H1 (cell line): ENCODE data around the gene PDCL3. TPM values are rescaled to one million over a fixed set of nuclear protein-coding genes. Genes with fewer than 3 reads are reported as not detected.

Experiments used
- CTCF ChIA-PET: fragments of 300-600 bp; sonication (Branson Sonifier 250); formaldehyde crosslinking; loops from one replicate; lab custom pipeline; 2021; ENCODE audit not compliant: partially characterized antibody; lab: Charles Lee
- POLR2A ChIA-PET: fragments of 300-600 bp; sonication (Branson Sonifier 250); formaldehyde crosslinking; loops from one replicate; lab custom pipeline; 2021; ENCODE audit warnings: inconsistent platforms; ENCODE audit not compliant: partially characterized antibody; lab: Charles Lee
- DNase-seq, 2 experiments: peaks; one replicate each; pipeline versions ENCODE4 v3.0.0 to v3.0.0-alpha.2; 2010 to 2022; ENCODE audit warnings: low spot score in 2 of 2, low read depth in 1 of 2, mixed read lengths in 1 of 2
- FAIRE-seq: peaks from 2 replicates; lab custom pipeline; 2011; peaks lifted over from hg19 to GRCh38; lab: Jason Lieb, UNC
- H2AFZ ChIP-seq: 2 replicates; pipeline ENCODE4 v1.8.1; 2012; ENCODE audit warnings: low read length, inconsistent platforms
- H2AK5ac ChIP-seq: 2 replicates; pipeline ENCODE4 v1.6.1; 2013; ENCODE audit warnings: low read depth, low read length
- H2BK120ac ChIP-seq: replicated peaks from 2 replicates; pipeline ENCODE3; 2013; ENCODE audit warnings: low read depth, low read length, inconsistent platforms
- H2BK12ac ChIP-seq: 2 replicates; pipeline ENCODE4 v1.6.1; 2013; ENCODE audit warnings: low read depth, low read length
- H2BK15ac ChIP-seq: 2 replicates; pipeline ENCODE4 v1.6.1; 2013; ENCODE audit warnings: low read length
- H2BK20ac ChIP-seq: 2 replicates; pipeline ENCODE4 v1.6.1; 2013; ENCODE audit warnings: low read length
- H2BK5ac ChIP-seq: 2 replicates; pipeline ENCODE4 v1.6.1; 2013; ENCODE audit warnings: low read depth, low read length
- H3K14ac ChIP-seq: 2 replicates; pipeline ENCODE4 v1.6.1; 2013; ENCODE audit warnings: inconsistent platforms; ENCODE audit not compliant: insufficient read length
- H3K18ac ChIP-seq: 2 replicates; pipeline ENCODE4 v1.6.1; 2013; ENCODE audit warnings: low read length; ENCODE audit errors: extremely low read depth
- H3K23ac ChIP-seq: 2 replicates; pipeline ENCODE4 v1.6.1; 2013; ENCODE audit warnings: inconsistent platforms; ENCODE audit not compliant: insufficient read length
- H3K23me2 ChIP-seq: 2 replicates; pipeline ENCODE4 v1.6.1; 2013; ENCODE audit warnings: low read depth, low read length
- H3K27ac ChIP-seq: 2 replicates; pipeline ENCODE4 v1.6.1; 2011; ENCODE audit warnings: low read depth, low read length, inconsistent platforms
- H3K27me3 ChIP-seq, 4 experiments: replicated peaks in 1 of 4; 1 replicate in 1 of 4; 2 replicates in 3 of 4; pipeline versions ENCODE4 v1.6.1 to v1.8.1; 2011 to 2013; ENCODE audit warnings: low read length in 3 of 4, mild to moderate bottlenecking in 3 of 4, inconsistent platforms in 2 of 4, mixed read lengths in 2 of 4, moderate library complexity in 1 of 4; ENCODE audit not compliant: control insufficient read depth in 3 of 4, insufficient read depth in 3 of 4; ENCODE audit errors: extremely low read depth in 1 of 4
- H3K36me3 ChIP-seq, 4 experiments: 2 replicates each; pipeline versions ENCODE4 v1.6.1 to v1.8.1; 2011 to 2013; ENCODE audit warnings: mild to moderate bottlenecking in 4 of 4, low read length in 3 of 4, moderate library complexity in 2 of 4, control low read depth in 1 of 4, inconsistent platforms in 1 of 4; ENCODE audit not compliant: insufficient read depth in 4 of 4, control insufficient read depth in 2 of 4
- H3K4ac ChIP-seq: replicated peaks from 2 replicates; pipeline ENCODE3; 2013; ENCODE audit warnings: low read length, low read depth, mixed read lengths, inconsistent platforms; ENCODE audit not compliant: insufficient read length
- H3K4me1 ChIP-seq, 4 experiments: replicated peaks in 1 of 4; 1 replicate in 1 of 4; 2 replicates in 3 of 4; pipeline versions ENCODE4 v1.6.1 to v1.8.1; 2011 to 2013; ENCODE audit warnings: low read length in 3 of 4, inconsistent platforms in 2 of 4, mixed read lengths in 1 of 4; ENCODE audit not compliant: insufficient read depth in 4 of 4, control insufficient read depth in 3 of 4
- H3K4me2 ChIP-seq, 2 experiments: 2 replicates each; pipeline versions ENCODE4 v1.6.1 to v1.8.1; 2011 to 2013; ENCODE audit warnings: low read depth in 2 of 2, low read length in 2 of 2, control low read depth in 1 of 2, inconsistent platforms in 1 of 2, mild to moderate bottlenecking in 1 of 2; ENCODE audit not compliant: insufficient read depth in 1 of 2
- H3K4me3 ChIP-seq, 4 experiments: fragments of 200-600, 300-600 bp in 1 of 4; sonication (generic), shearing (Covaris generic), sonication (Bioruptor Twin) in 1 of 4; 2 replicates each; pipeline versions ENCODE4 v1.5.1 to v1.8.1; 2011 to 2016; ENCODE audit warnings: low read length in 4 of 4, low read depth in 3 of 4, control low read depth in 2 of 4, inconsistent platforms in 2 of 4, mild to moderate bottlenecking in 2 of 4, mixed read lengths in 1 of 4, moderate library complexity in 1 of 4; ENCODE audit not compliant: insufficient read depth in 2 of 4; ENCODE audit errors: extremely low read depth in 1 of 4
- H3K56ac ChIP-seq: replicated peaks from 2 replicates; pipeline ENCODE3; 2013; ENCODE audit warnings: low read depth, mild to moderate bottlenecking, mixed read lengths, low read length, inconsistent platforms; ENCODE audit not compliant: insufficient read length
- H3K79me1 ChIP-seq: 2 replicates; pipeline ENCODE4 v1.6.1; 2013; ENCODE audit warnings: low read depth, low read length, control low read depth
- H3K79me2 ChIP-seq, 2 experiments: 2 replicates each; pipeline versions ENCODE4 v1.6.1 to v1.8.1; 2012 to 2013; ENCODE audit warnings: low read length in 2 of 2, mild to moderate bottlenecking in 2 of 2, inconsistent platforms in 1 of 2; ENCODE audit not compliant: insufficient read depth in 2 of 2, control insufficient read depth in 1 of 2
- H3K9ac ChIP-seq, 4 experiments: replicated peaks in 1 of 4; 1 replicate in 1 of 4; 2 replicates in 3 of 4; pipeline versions ENCODE4 v1.6.1 to v1.8.1; 2011 to 2013; ENCODE audit warnings: low read depth in 3 of 4, low read length in 3 of 4, control low read depth in 2 of 4, mild to moderate bottlenecking in 2 of 4, moderate library complexity in 2 of 4, inconsistent platforms in 1 of 4; ENCODE audit errors: extremely low read depth in 1 of 4
- H3K9me3 ChIP-seq, 2 experiments: 2 replicates each; pipeline versions ENCODE4 v1.6.1 to v1.8.1; 2012 to 2013; ENCODE audit warnings: mild to moderate bottlenecking in 2 of 2, moderate library complexity in 2 of 2, control low read depth in 1 of 2, inconsistent platforms in 1 of 2, low read depth in 1 of 2, low read length in 1 of 2, mixed read lengths in 1 of 2; ENCODE audit not compliant: insufficient read depth in 2 of 2
- H4K20me1 ChIP-seq, 2 experiments: replicated peaks in 1 of 2; 2 replicates each; pipeline versions ENCODE3 to v1.8.1; 2011 to 2013; ENCODE audit warnings: inconsistent platforms in 2 of 2, low read length in 2 of 2, mild to moderate bottlenecking in 1 of 2; ENCODE audit not compliant: insufficient read depth in 2 of 2, control insufficient read depth in 1 of 2
- H4K5ac ChIP-seq: 2 replicates; pipeline ENCODE4 v1.6.1; 2013; ENCODE audit warnings: low read length, low read depth, mixed read lengths, inconsistent platforms; ENCODE audit not compliant: insufficient read length
- H4K8ac ChIP-seq: 2 replicates; pipeline ENCODE4 v1.8.0; 2013; ENCODE audit warnings: mild to moderate bottlenecking, moderate library complexity, low read length, inconsistent platforms; ENCODE audit not compliant: insufficient read depth; ENCODE audit errors: extremely low read depth
- H4K91ac ChIP-seq: replicated peaks from 2 replicates; pipeline ENCODE3; 2013; ENCODE audit warnings: low read length, mixed read lengths, inconsistent platforms; ENCODE audit not compliant: insufficient read length
- ATF2 ChIP-seq: IDR thresholded peaks from 2 replicates; pipeline ENCODE4 v1.6.1; 2012; ENCODE audit warnings: low read length, inconsistent platforms
- BACH1 ChIP-seq: IDR thresholded peaks from 2 replicates; pipeline ENCODE4 v1.6.1; 2012; ENCODE audit warnings: low read length, improper control_type of control experiment
- BRCA1 ChIP-seq: IDR thresholded peaks from 2 replicates; pipeline ENCODE4 v1.6.1; 2012; ENCODE audit warnings: low read depth, low read length, improper control_type of control experiment
- EGR1 ChIP-seq: IDR thresholded peaks from 2 replicates; pipeline ENCODE4 v1.6.1; 2011; ENCODE audit warnings: low read depth, low read length, borderline replicate concordance
- GABPA ChIP-seq: IDR thresholded peaks from 2 replicates; pipeline ENCODE4 v1.6.1; 2011; ENCODE audit warnings: mild to moderate bottlenecking, low read length, moderate library complexity, borderline replicate concordance; ENCODE audit not compliant: insufficient read depth
- KDM1A ChIP-seq: fragments of 200-600, 300-600 bp; sonication (generic); IDR thresholded peaks from 2 replicates; pipeline ENCODE4 v1.7.1; 2016; ENCODE audit warnings: mild to moderate bottlenecking, low read length, borderline replicate concordance
- KDM5A ChIP-seq: fragments of 200-600 bp; IDR thresholded peaks from 2 replicates; pipeline ENCODE4 v1.7.1; 2012; ENCODE audit warnings: mild to moderate bottlenecking, low read length, inconsistent platforms, mixed read lengths
- RAD21 ChIP-seq, 2 experiments: IDR thresholded peaks in 1 of 2; conservative IDR thresholded peaks in 1 of 2; 2 replicates each; pipeline ENCODE4 v1.6.1; 2011; ENCODE audit warnings: low read depth in 2 of 2, low read length in 2 of 2, improper control_type of control experiment in 1 of 2, inconsistent platforms in 1 of 2, mild to moderate bottlenecking in 1 of 2, moderate library complexity in 1 of 2
- RBBP5 ChIP-seq: IDR thresholded peaks from 2 replicates; pipeline ENCODE4 v1.7.1; 2012; ENCODE audit warnings: low read depth, mild to moderate bottlenecking, inconsistent platforms, low read length, moderate library complexity, borderline replicate concordance
- SIX5 ChIP-seq: IDR thresholded peaks from 2 replicates; pipeline ENCODE4 v1.6.1; 2011; ENCODE audit warnings: mild to moderate bottlenecking, low read depth, low read length
- SUZ12 ChIP-seq: fragments of 200-600 bp; sonication (generic); IDR thresholded peaks from 2 replicates; pipeline ENCODE4 v1.6.1; 2012; ENCODE audit warnings: mild to moderate bottlenecking, inconsistent platforms, low read length, moderate library complexity, mixed read lengths
- WGBS, 2 experiments: shearing (Covaris generic) in 1 of 2; methylation state at CpG; one replicate each; pipeline versions ENCODE4 v1.1.6 to v1.1.7; 2013 to 2015; ENCODE audit warnings: low lambda C conversion rate in 2 of 2, mixed read lengths in 2 of 2, inconsistent platforms in 1 of 2, low coverage in 1 of 2, missing lambda C conversion rate in 1 of 2; ENCODE audit not compliant: insufficient replicate concordance in 2 of 2, insufficient coverage in 1 of 2, insufficient read length in 1 of 2; ENCODE audit errors: extremely low coverage in 1 of 2, missing lambda C conversion rate in 1 of 2; 5-methylcytosine and 5-hydroxymethylcytosine counted together
- polyA plus RNA-seq, 7 experiments: library from polyadenylated mRNA; depleted of rRNA in 3 of 7; stranded (reverse) in 5 of 7; unstranded in 2 of 7; fragments of >200 nt in 5 of 7; fragments of 200-250 nt in 2 of 7; gene quantifications; 1 replicate in 5 of 7; 2 replicates in 1 of 7; 4 replicates in 1 of 7; pipeline versions ENCODE4 v1.2.1 to v1.2.3, GENCODE V29; 2011 to 2013; ENCODE audit warnings: missing spikeins in 2 of 7, mixed read lengths in 2 of 7
- total RNA-seq: library from RNA; stranded (reverse); fragmentation: NEBNext Ultra II Directional; extraction: Animal tissue kit (Norgen Biotek cat#: 25700); gene quantifications from 2 replicates; pipeline ENCODE4 v1.2.1, GENCODE V29; 2021
- TF ChIP-seq, protein P1 (sequence below): IDR thresholded peaks from 2 replicates; pipeline ENCODE4 v1.6.1; 2011; ENCODE audit warnings: low read length, improper control_type of control experiment

Gene PDCL3
- total and polyA plus RNA-seq, 2 of the 8 experiments (the other 6 are each of a cell fraction or from before 2014, with no cell fraction given): 19.8 to 29.4 TPM

DNA sequence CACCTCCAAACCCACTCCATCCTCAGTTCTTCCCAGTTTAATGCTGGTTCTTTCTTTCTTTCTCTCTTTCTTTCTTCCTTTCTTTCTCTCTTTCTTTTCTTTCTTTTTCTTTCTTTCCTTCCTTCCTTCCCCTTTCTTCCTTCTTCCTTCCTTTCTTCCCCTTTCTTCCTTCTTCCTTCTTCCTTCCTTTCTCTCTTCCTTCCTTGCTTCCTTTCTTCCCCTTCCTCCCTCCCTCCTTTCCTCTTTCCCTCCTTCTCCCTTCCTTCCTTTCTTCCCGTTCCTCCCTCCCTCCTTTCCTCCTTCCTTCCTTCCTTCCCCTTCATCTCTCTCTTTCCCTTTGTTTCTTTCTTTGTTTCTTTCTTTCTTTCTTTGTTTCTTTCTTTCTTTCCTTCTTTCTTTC lies 50.9 kb downstream of the PDCL3 start:
- Histone ChIP-seq H3K27me3 (no peaks in the 10 kb centered on the region), H3K14ac (no peak overlapping the region), H3K79me1 (no peaks in the 10 kb centered on the region), H3K9me3 (no peaks in the 10 kb centered on the region), H3K4me3 (no peak overlapping the region), H4K20me1 (no peaks in the 10 kb centered on the region), H3K18ac (no peak overlapping the region), H3K36me3 (no peaks in the 10 kb centered on the region), H3K23ac (no peak overlapping the region), H3K56ac (no peak overlapping the region), H3K79me2 (no peaks in the 10 kb centered on the region), H3K9ac (no peak overlapping the region), H2BK15ac (no peak overlapping the region), H3K4me2 (no peak overlapping the region), H4K5ac (no peak overlapping the region), H2BK20ac (no peak overlapping the region), H3K4me1 (no peaks in the 10 kb centered on the region), H2BK120ac (no peak overlapping the region), H4K91ac (no peak overlapping the region), H2BK12ac (no peak overlapping the region), H2AFZ (no peak overlapping the region), H2AK5ac (no peak overlapping the region), H3K27ac (no peak overlapping the region), H2BK5ac (no peak overlapping the region), H3K4ac (no peak overlapping the region), H3K23me2 (no peaks in the 10 kb centered on the region; the same call in 1 of the 2 replicates), H4K8ac (no peak overlapping the region)
- DNase-seq (no peak), FAIRE-seq (no peak)
- POLR2A ChIA-PET: no interaction called here
- CTCF ChIA-PET: no interaction called here
- 100% methylated on average over 1 of the region's 1 CpG; no CpG with 5 or more reads in 1 of the 2 experiments for WGBS, 2 experiments
- TF ChIP-seq GABPA (no peak), BACH1 (no peak), ATF2 (no peak), SIX5 (no peak), KDM5A (no peak), SUZ12 (no peak), RAD21 (IDR thresholded peaks at IDR 0.05 in 1 of 2, conservative IDR thresholded peaks at IDR 0.05 in 1 of 2; ENCODE audit: low read depth in 2 of 2, low read length in 2 of 2) (no peak), BRCA1 (no peak), RBBP5 (no peak), KDM1A (no peak), EGR1 (no peak)
- TF ChIP-seq, protein P1, sequence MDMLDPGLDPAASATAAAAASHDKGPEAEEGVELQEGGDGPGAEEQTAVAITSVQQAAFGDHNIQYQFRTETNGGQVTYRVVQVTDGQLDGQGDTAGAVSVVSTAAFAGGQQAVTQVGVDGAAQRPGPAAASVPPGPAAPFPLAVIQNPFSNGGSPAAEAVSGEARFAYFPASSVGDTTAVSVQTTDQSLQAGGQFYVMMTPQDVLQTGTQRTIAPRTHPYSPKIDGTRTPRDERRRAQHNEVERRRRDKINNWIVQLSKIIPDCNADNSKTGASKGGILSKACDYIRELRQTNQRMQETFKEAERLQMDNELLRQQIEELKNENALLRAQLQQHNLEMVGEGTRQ: no peak
